Frontal cortex (tissue), 4 donors: Measurements from ENCODE around the gene CGN. TPM values are rescaled to one million over a fixed set of nuclear protein-coding genes. Genes with fewer than 3 reads are reported as not detected.

Source experiments
- DNase-seq, 2 donors: peaks; one replicate each; pipeline ENCODE4 v3.0.0; 2012; ENCODE audit warnings: low spot score in 2 of 2
- FAIRE-seq: peaks from 2 replicates; lab custom pipeline; 2012; peaks lifted over from hg19 to GRCh38; lab: Jason Lieb, UNC
- small RNA-seq: library from RNA; depleted of rRNA; stranded (forward); fragments of <200 nt; gene quantifications from one replicate; pipeline ENCODE3, GENCODE V24; 2014
- total RNA-seq: library from RNA; depleted of rRNA; stranded (reverse); fragments of >200 nt; gene quantifications from one replicate; pipeline ENCODE4 v1.2.3, GENCODE V29; 2014
- donor health status: control.
- donor health status: control.
- donor health status: control.

The CGN gene
- total RNA-seq, 1 donor from 2014 or later = 2.0 TPM

GRCh38 chr1:151579436-151580225, 68.4 kb downstream of the CGN start:
- FAIRE-seq (no peak), DNase-seq (peak in 1 of 2 donors; percentile 35)

GRCh38 chr1:151581451-151581850, 70.3 kb downstream of the CGN start:
- FAIRE-seq = no peak
- DNase-seq = no peak

DNA sequence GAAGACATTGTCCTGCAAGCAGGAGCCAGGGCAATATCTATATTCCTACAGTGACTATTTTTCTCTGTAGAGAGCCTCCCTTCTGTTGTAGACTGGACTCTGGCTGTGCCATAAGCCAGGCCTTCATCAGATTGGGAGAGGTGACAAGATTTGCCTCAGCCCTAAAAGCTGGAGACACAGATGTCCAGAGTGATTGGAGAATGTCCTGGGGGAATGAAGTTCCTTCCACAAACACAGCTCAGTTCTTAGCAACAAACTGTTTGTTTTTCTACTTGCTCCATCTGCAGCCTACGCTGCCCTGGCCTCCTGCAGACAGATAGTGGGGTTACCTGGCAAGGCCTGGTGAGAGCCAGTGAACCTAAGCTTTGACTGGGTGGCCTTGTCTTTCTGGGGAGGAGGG, 70.7 kb downstream of the CGN start:
- no peak for DNase-seq
- no peak for FAIRE-seq

DNA sequence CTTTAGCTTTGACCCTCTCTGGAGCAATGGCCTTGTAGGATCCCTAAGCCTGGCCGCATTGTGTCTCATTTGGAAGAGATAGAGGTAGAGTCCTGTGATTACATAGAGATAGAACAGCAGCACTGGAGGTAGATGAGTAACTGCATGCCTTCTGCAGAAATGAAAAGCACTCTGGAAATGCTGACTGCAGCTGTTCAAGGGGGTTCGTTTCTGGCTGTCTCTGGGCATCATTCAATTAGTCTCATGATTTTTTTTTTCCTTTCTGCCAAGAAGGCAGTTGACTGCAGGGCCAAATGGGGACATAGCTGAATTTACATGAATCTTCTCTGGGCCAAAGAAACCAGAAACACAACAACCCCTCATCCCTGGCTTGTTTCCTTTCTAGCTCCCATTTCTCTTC, 72.6 kb downstream of the CGN start:
- no peak for DNase-seq
- no peak for FAIRE-seq

GRCh38 chr1:151584278-151584677, 73.1 kb downstream of the CGN start:
- no peak for DNase-seq
- no peak for FAIRE-seq

DNA sequence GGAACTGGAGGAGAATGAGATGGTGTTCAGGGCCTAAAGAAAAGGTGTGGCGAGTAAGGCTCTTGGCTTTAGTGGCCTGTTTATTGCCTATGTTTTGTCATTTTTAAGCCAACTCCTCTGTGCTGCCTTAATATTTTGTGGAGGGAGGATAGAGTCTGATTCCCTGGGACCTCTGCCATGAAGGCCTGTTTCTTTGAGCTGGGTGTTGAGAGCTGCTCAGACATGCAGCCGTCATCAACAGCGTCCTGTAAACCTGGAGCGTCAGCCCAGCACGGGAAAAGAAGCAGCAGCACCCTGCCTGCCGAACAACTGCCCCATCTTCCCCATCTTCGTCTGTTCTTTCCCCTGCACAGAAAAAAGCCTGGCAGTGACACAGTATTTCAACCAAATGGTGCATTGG, 73.6 kb downstream of the CGN start:
- no peak for DNase-seq
- FAIRE-seq = no peak

DNA sequence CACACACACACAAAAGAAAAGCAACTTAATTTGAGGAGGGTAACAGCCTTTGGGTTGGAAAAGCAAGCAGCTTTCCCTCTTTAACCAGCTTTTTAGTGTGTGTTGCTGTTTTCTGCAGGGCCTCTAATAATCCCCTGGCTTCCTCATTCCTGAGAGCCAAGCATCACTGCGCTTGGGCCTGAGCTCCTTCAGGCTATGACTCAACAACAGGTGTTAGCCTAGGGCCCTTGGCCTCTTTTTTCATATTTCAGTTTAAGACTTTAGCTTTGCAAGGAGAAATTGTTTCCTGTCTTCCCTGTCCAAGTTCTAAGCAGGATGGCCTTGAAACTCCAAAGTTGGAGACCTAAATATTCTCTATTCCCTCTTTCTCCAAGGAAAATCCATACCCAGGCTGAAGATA, 74.4 kb downstream of the CGN start:
- no peak for FAIRE-seq

More for the DNA sequence above, 74.4 kb downstream of the CGN start:
- no peak for DNase-seq

Small RNA genes lying within 50 kb of the gene (small RNA-seq; reads per million reads assigned to genes)
- gene MIR554 (not detected), gene RF00405 (not detected)

Other genes starting within 250 kb of the CGN start
- 4.9 TPM for gene ZNF687, start 229.1 kb upstream of the CGN start, total RNA-seq
- 28.5 TPM for gene PI4KB, start 184.0 kb upstream of the CGN start, total RNA-seq
- 14.3 TPM for gene RFX5, start 164.1 kb upstream of the CGN start, total RNA-seq
- gene SELENBP1, start 138.7 kb upstream of the CGN start, total RNA-seq = 6.5 TPM
- gene PSMB4, start 111.8 kb upstream of the CGN start, total RNA-seq = 369 TPM
- gene POGZ, start 51.9 kb upstream of the CGN start, total RNA-seq = 33.4 TPM
- gene TUFT1, start 28.9 kb downstream of the CGN start, total RNA-seq = 9.8 TPM
- 75.8 TPM for gene SNX27, start 100.7 kb downstream of the CGN start, total RNA-seq
- gene CELF3, start 205.4 kb downstream of the CGN start, total RNA-seq = 33.0 TPM
- gene RIIAD1, start 210.1 kb downstream of the CGN start, total RNA-seq = 9.8 TPM